ENCODE data around the gene PACS1.

Gene PACS1

GRCh38 chr11:66083767-66084166, 13.7 kb downstream of the PACS1 start:
- Histone ChIP-seq H3K4me1 (ENCODE audit: insufficient read depth, low read length, severe bottlenecking) (peaks cover 100% of the 10 kb centered on the region), H4K20me1 (ENCODE audit: insufficient read depth, low read length) (no peaks in the 10 kb centered on the region), H3K9me3 (ENCODE audit: low read length) (no peaks in the 10 kb centered on the region), H3K36me3 (ENCODE audit: insufficient read depth, low read length) (no peaks in the 10 kb centered on the region; the same call in 1 of the 2 replicates), H3K27ac (ENCODE audit: low read depth, low read length, poor library complexity, severe bottlenecking) (peak overlapping the region; percentile 96), H3K79me2 (ENCODE audit: insufficient read depth, low read length) (peaks cover 55% of the 10 kb centered on the region), H3F3A (ENCODE audit: insufficient read depth, low read length) (0 out of 2 replicates have a peak, but pooled peaks cover 8% of the 10 kb centered on the region), H3K9me2 (ENCODE audit: low read depth, low read length) (no peaks in the 10 kb centered on the region), H3K27me3 (ENCODE audit: insufficient read depth, low read length) (no peaks in the 10 kb centered on the region), H2AFZ (ENCODE audit: low read length) (no peak overlapping the region), H3K4me3 (ENCODE audit: low read depth, low read length, poor library complexity, severe bottlenecking) (peak overlapping the region; percentile 24), H3K4me2 (ENCODE audit: low read length) (peak overlapping the region; percentile 61), H3K9ac (ENCODE audit: low read length) (peak overlapping the region; percentile 57; the same call in 1 of the 2 replicates)
- TF ChIP-seq CTCF (IDR thresholded peaks at IDR 0.05; ENCODE audit: low read length) (no peak), EZH2 (IDR thresholded peaks at IDR 0.05; ENCODE audit: borderline replicate concordance, low read length) (no peak)

GRCh38 chr11:66084821-66085475, 14.9 kb downstream of the PACS1 start:
- H3K27ac ChIP-seq (ENCODE audit: low read depth, low read length, poor library complexity, severe bottlenecking): peak overlapping the region; percentile 96
- no peaks in the 10 kb centered on the region for H3K9me2 ChIP-seq (ENCODE audit: low read depth, low read length)
- H3K4me1 ChIP-seq (ENCODE audit: insufficient read depth, low read length, severe bottlenecking): peaks cover 96% of the 10 kb centered on the region
- peak overlapping the region; percentile 61 for H3K4me2 ChIP-seq (ENCODE audit: low read length)
- H2AFZ ChIP-seq (ENCODE audit: low read length): no peak overlapping the region
- H3K4me3 ChIP-seq (ENCODE audit: low read depth, low read length, poor library complexity, severe bottlenecking): peak overlapping the region; percentile 24
- H3K79me2 ChIP-seq (ENCODE audit: insufficient read depth, low read length): peaks cover 63% of the 10 kb centered on the region
- H3F3A ChIP-seq (ENCODE audit: insufficient read depth, low read length): 0 out of 2 replicates have a peak, but pooled peaks cover 7% of the 10 kb centered on the region
- no peaks in the 10 kb centered on the region for H3K27me3 ChIP-seq (ENCODE audit: insufficient read depth, low read length)
- TF ChIP-seq CTCF (IDR thresholded peaks at IDR 0.05; ENCODE audit: low read length) (no peak), EZH2 (IDR thresholded peaks at IDR 0.05; ENCODE audit: borderline replicate concordance, low read length) (no peak)
- H3K9ac ChIP-seq (ENCODE audit: low read length): peak overlapping the region; percentile 57
- H3K9me3 ChIP-seq (ENCODE audit: low read length): no peaks in the 10 kb centered on the region
- peaks cover 9% of the 10 kb centered on the region for H3K36me3 ChIP-seq (ENCODE audit: insufficient read depth, low read length)
- no peaks in the 10 kb centered on the region for H4K20me1 ChIP-seq (ENCODE audit: insufficient read depth, low read length)

DNA sequence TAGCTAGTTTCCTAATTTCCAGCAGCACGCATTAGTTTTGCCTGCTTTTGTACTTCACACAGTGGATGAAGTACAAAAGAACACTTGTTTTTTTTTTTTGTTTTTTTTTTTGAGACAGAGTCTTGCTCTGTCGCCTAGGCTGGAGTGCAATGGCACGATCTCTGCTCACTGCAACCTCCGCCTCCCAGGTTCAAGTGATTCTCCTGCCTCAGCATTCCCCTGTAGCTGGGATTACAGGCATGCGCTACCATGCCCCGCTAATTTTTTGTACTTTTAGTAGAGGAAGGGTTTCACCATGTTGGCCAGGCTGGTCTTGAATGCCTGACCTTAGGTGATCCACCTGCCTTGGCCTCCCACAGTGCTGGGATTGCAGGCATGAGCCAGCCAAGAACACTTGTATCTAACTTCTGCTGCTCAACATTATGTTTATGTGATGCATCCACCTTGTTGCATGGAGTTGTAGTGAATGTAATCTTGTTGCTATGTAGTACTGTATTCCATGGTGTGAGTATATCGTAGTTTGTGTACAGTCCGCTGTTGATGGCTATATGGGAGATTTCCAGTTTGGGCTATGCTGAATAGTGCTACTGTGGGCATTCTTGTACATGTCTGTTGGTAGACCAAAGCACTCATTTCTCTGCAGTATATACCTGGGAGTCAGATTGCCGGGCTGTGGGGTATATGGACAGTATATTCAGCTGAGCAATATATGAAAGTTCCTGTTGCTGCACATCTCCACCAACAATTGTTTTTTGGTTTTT, 17.3 kb downstream of the PACS1 start:
- TF ChIP-seq EZH2 (IDR thresholded peaks at IDR 0.05; ENCODE audit: borderline replicate concordance, low read length) (no peak), CTCF (IDR thresholded peaks at IDR 0.05; ENCODE audit: low read length) (no peak)
- Histone ChIP-seq H3K4me2 (ENCODE audit: low read length) (peak overlapping the region; percentile 57), H3K79me2 (ENCODE audit: insufficient read depth, low read length) (peaks cover 70% of the 10 kb centered on the region)

More for the DNA sequence above, 17.3 kb downstream of the PACS1 start:
- Histone ChIP-seq H3K27me3 (ENCODE audit: insufficient read depth, low read length) (no peaks in the 10 kb centered on the region), H3K27ac (ENCODE audit: low read depth, low read length, poor library complexity, severe bottlenecking) (peak overlapping the region; percentile 96), H3K9me2 (ENCODE audit: low read depth, low read length) (no peaks in the 10 kb centered on the region), H4K20me1 (ENCODE audit: insufficient read depth, low read length) (no peaks in the 10 kb centered on the region), H2AFZ (ENCODE audit: low read length) (no peak overlapping the region), H3K9ac (ENCODE audit: low read length) (peak overlapping the region; percentile 51; the same call in 1 of the 2 replicates), H3F3A (ENCODE audit: insufficient read depth, low read length) (0 out of 2 replicates have a peak, but pooled peaks cover 3% of the 10 kb centered on the region), H3K4me3 (ENCODE audit: low read depth, low read length, poor library complexity, severe bottlenecking) (peak overlapping the region; percentile 33), H3K4me1 (ENCODE audit: insufficient read depth, low read length, severe bottlenecking) (peaks cover 72% of the 10 kb centered on the region), H3K9me3 (ENCODE audit: low read length) (no peaks in the 10 kb centered on the region), H3K36me3 (ENCODE audit: insufficient read depth, low read length) (peaks cover 20% of the 10 kb centered on the region)

Data from OCI-LY1 (cell line).